GM23338 (cell line): ENCODE data around the gene CEBPE. TPM values are rescaled to one million over a fixed set of nuclear protein-coding genes. Genes with fewer than 3 reads are reported as not detected.

Experiments used
- ATAC-seq: fragments of 200-7000 bp; cut with Tn5 transposase; 3 replicates; pipeline ENCODE4 v1.9.1; 2020
- DNase-seq: peaks from one replicate; pipeline ENCODE4 v3.0.0-alpha.2; 2015; ENCODE audit warnings: low spot score
- H2AFZ ChIP-seq: fragments of 200-600 bp; sonication (generic); 2 replicates; pipeline ENCODE4 v1.8.0; 2016; ENCODE audit warnings: antibody characterized with exemption, mild to moderate bottlenecking, moderate library complexity
- H3F3A ChIP-seq: fragments of 200-600 bp; sonication (generic); replicated peaks from 2 replicates; pipeline ENCODE4 v1.8.0; 2017; ENCODE audit warnings: antibody characterized with exemption, mixed run types, low read depth
- H3K27ac ChIP-seq: fragments of 200-600 bp; sonication (generic); 2 replicates; pipeline ENCODE4 v1.6.1; 2016; ENCODE audit warnings: low read depth
- H3K27me3 ChIP-seq: fragments of 200-600 bp; sonication (generic); 2 replicates; pipeline ENCODE4 v1.8.0; 2016; ENCODE audit warnings: mild to moderate bottlenecking, mixed run types, moderate library complexity; ENCODE audit not compliant: insufficient read depth
- H3K36me3 ChIP-seq: fragments of 200-600 bp; sonication (generic); 2 replicates; pipeline ENCODE4 v1.8.0; 2016; ENCODE audit warnings: mild to moderate bottlenecking; ENCODE audit not compliant: insufficient read depth
- H3K4me1 ChIP-seq: fragments of 200-600 bp; sonication (generic); 2 replicates; pipeline ENCODE4 v1.8.0; 2016; ENCODE audit warnings: mild to moderate bottlenecking, moderate library complexity; ENCODE audit not compliant: insufficient read depth
- H3K4me2 ChIP-seq: fragments of 200-600 bp; sonication (generic); 2 replicates; pipeline ENCODE4 v1.7.1; 2017; ENCODE audit warnings: mixed run types
- H3K4me3 ChIP-seq: fragments of 200-600 bp; sonication (generic); 2 replicates; pipeline ENCODE4 v1.6.1; 2016; ENCODE audit warnings: mixed run types
- H3K79me2 ChIP-seq: fragments of 200-600 bp; sonication (generic); replicated peaks from 2 replicates; pipeline ENCODE4 v1.8.0; 2017; ENCODE audit warnings: mild to moderate bottlenecking; ENCODE audit not compliant: insufficient read depth
- H3K9me2 ChIP-seq: fragments of 200-600 bp; sonication (generic); 2 replicates; pipeline ENCODE4 v1.8.0; 2017; ENCODE audit not compliant: insufficient read depth
- H4K20me1 ChIP-seq: fragments of 200-600 bp; sonication (generic); replicated peaks from 2 replicates; pipeline ENCODE4 v1.8.0; 2017; ENCODE audit warnings: mild to moderate bottlenecking; ENCODE audit not compliant: insufficient read depth
- H3K27ac Mint-ChIP-seq: 2 replicates; pipeline ENCODE4 v1.8.0; 2020; ENCODE audit warnings: inconsistent platforms, mild to moderate bottlenecking, moderate library complexity, mixed read lengths
- H3K27me3 Mint-ChIP-seq: 3 replicates; pipeline ENCODE4 v1.8.0; 2022; ENCODE audit warnings: low read depth, mild to moderate bottlenecking, moderate library complexity, mixed read lengths, inconsistent platforms; ENCODE audit not compliant: insufficient read depth, poor library complexity
- H3K36me3 Mint-ChIP-seq: 3 replicates; pipeline ENCODE4 v1.8.0; 2021; ENCODE audit warnings: low read depth, mild to moderate bottlenecking, inconsistent platforms, moderate library complexity, mixed read lengths
- H3K4me1 Mint-ChIP-seq: 3 replicates; pipeline ENCODE4 v1.8.0; 2020; ENCODE audit warnings: mild to moderate bottlenecking, inconsistent platforms, mixed read lengths
- H3K4me3 Mint-ChIP-seq: 3 replicates; pipeline ENCODE4 v1.8.0; 2021; ENCODE audit warnings: moderate library complexity, mild to moderate bottlenecking, inconsistent platforms, mixed read lengths
- H3K9me3 Mint-ChIP-seq: 3 replicates; pipeline ENCODE4 v1.8.0; 2020; ENCODE audit warnings: moderate library complexity, mild to moderate bottlenecking, inconsistent platforms, mixed read lengths
- CREB1 ChIP-seq: fragments of 250-450 bp; sonication (Bioruptor Pico); IDR thresholded peaks from 2 replicates; pipeline ENCODE4 v1.5.0; 2020; ENCODE audit warnings: low read depth, mild to moderate bottlenecking, moderate library complexity
- CTCF ChIP-seq, 2 experiments: fragments of 200-600 bp in 1 of 2; sonication (generic) in 1 of 2; conservative IDR thresholded peaks; 2 replicates each; pipeline versions ENCODE4 v1.5.1 to v1.6.1; 2016 to 2017; ENCODE audit warnings: antibody characterized with exemption in 2 of 2, low read depth in 2 of 2, mild to moderate bottlenecking in 2 of 2, moderate library complexity in 1 of 2
- ETS1 ChIP-seq: IDR thresholded peaks from 2 replicates; pipeline ENCODE4 v1.6.1; 2016; ENCODE audit warnings: antibody characterized with exemption
- EZH2 ChIP-seq: fragments of 200-600 bp; sonication (generic); IDR thresholded peaks from one replicate; pipeline ENCODE4 v1.8.0; 2017; ENCODE audit warnings: antibody characterized with exemption, mild to moderate bottlenecking, low read depth; ENCODE audit not compliant: unreplicated experiment
- EZH2phosphoT487 ChIP-seq: fragments of 200-600 bp; sonication (generic); IDR thresholded peaks from one replicate; pipeline ENCODE4 v1.8.1; 2018; ENCODE audit warnings: antibody characterized with exemption; ENCODE audit not compliant: unreplicated experiment
- JUNB ChIP-seq: IDR thresholded peaks from one replicate; pipeline ENCODE4 v1.6.1; 2016; ENCODE audit warnings: antibody characterized with exemption; ENCODE audit not compliant: unreplicated experiment
- NANOG ChIP-seq: IDR thresholded peaks from 2 replicates; pipeline ENCODE4 v1.6.1; 2016; ENCODE audit warnings: antibody characterized with exemption, borderline replicate concordance
- POLR2AphosphoS5 ChIP-seq: IDR thresholded peaks from 2 replicates; pipeline ENCODE4 v1.6.1; 2016; ENCODE audit warnings: antibody characterized with exemption, low read depth
- REST ChIP-seq: IDR thresholded peaks from one replicate; pipeline ENCODE4 v1.6.1; 2018; ENCODE audit warnings: antibody characterized with exemption; ENCODE audit not compliant: unreplicated experiment
- STAT1 ChIP-seq: IDR thresholded peaks from one replicate; pipeline ENCODE4 v1.6.1; 2016; ENCODE audit warnings: antibody characterized with exemption; ENCODE audit not compliant: unreplicated experiment
- polyA plus RNA-seq: library from polyadenylated mRNA; unstranded; fragments of >200 nt; fragmentation: Nextera tagmentation; extraction: Ambion mirVana; gene quantifications from 2 replicates; pipeline ENCODE4 v1.2.1, GENCODE V29; 2016
- total RNA-seq: library from RNA; depleted of rRNA; stranded (reverse); fragments of >200 nt; shearing (Covaris generic); gene quantifications from 2 replicates; pipeline ENCODE4 v1.2.3, GENCODE V29; 2014

The CEBPE gene
- total and polyA plus RNA-seq, 2 experiments from 2014 or later = not detected

- Histone ChIP-seq H3K4me2 (peak overlapping the region; percentile 46; the same call in 1 of the 2 replicates), H2AFZ (no peak overlapping the region), H4K20me1 (no peaks in the 10 kb centered on the region), H3K79me2 (no peaks in the 10 kb centered on the region), H3K36me3 (peaks cover 29% of the 10 kb centered on the region), H3K4me1 (peaks cover 63% of the 10 kb centered on the region), H3F3A (peaks cover 26% of the 10 kb centered on the region), H3K27ac (peak overlapping the region; percentile 14; the same call in 1 of the 2 replicates), H3K9me2 (no peaks in the 10 kb centered on the region), H3K4me3 (no peak overlapping the region), H3K27me3 (no peaks in the 10 kb centered on the region)
- peaks cover 72% of the 10 kb centered on the region for H3K4me1 Mint-ChIP-seq
- peaks cover 10% of the 10 kb centered on the region for H3K27me3 Mint-ChIP-seq
- peaks cover 57% of the 10 kb centered on the region for H3K36me3 Mint-ChIP-seq
- no peaks in the 10 kb centered on the region for H3K9me3 Mint-ChIP-seq
- H3K4me3 Mint-ChIP-seq = peak overlapping the region; percentile 3; the same call in 1 of the 3 replicates
- H3K27ac Mint-ChIP-seq = peak overlapping the region; percentile 98; the same call in 1 of the 2 replicates
- DNase-seq = no peak
- ATAC-seq = no peak
- TF ChIP-seq EZH2phosphoT487 (no peak), POLR2AphosphoS5 (no peak), NANOG (no peak), STAT1 (no peak), REST (no peak), JUNB (no peak), CREB1 (CRISPR knock-in tag) (no peak), EZH2 (no peak), ETS1 (no peak)
These were observed 39.7 kb upstream of the CEBPE start for GRCh38 chr14:23158779-23159178.

- ATAC-seq (peak; percentile 76), DNase-seq (peak; percentile 61)
- H3K27me3 Mint-ChIP-seq = peaks cover 2% of the 10 kb centered on the region
- no peaks in the 10 kb centered on the region for H3K79me2 ChIP-seq
- no peaks in the 10 kb centered on the region for H3K9me2 ChIP-seq
- no peaks in the 10 kb centered on the region; the same call in 2 of the 3 replicates for H3K9me3 Mint-ChIP-seq
- peak overlapping the region; percentile 96 for H3K27ac Mint-ChIP-seq
- H3K27ac ChIP-seq = peak overlapping the region; percentile 42; the same call in 1 of the 2 replicates
- H3K4me1 ChIP-seq = peaks cover 32% of the 10 kb centered on the region
- peaks cover 51% of the 10 kb centered on the region for H3K36me3 Mint-ChIP-seq
- 0 out of 3 replicates have a peak overlapping the region, but pooled peaks have one; percentile 22 for H3K4me3 Mint-ChIP-seq
- peaks cover 5% of the 10 kb centered on the region for H4K20me1 ChIP-seq
- TF ChIP-seq CTCF (conservative IDR thresholded peaks at IDR 0.05; ENCODE audit: low read depth in 2 of 2) (0 out of 4 replicates have a peak, but pooled peaks of 1 of the 2 experiments have one; percentile 2), ETS1 (no peak)
- no peak overlapping the region for H2AFZ ChIP-seq
- H3F3A ChIP-seq = peaks cover 20% of the 10 kb centered on the region
- H3K27me3 ChIP-seq = no peaks in the 10 kb centered on the region
- H3K36me3 ChIP-seq = peaks cover 29% of the 10 kb centered on the region
- H3K4me1 Mint-ChIP-seq = peaks cover 51% of the 10 kb centered on the region
- no peak overlapping the region for H3K4me3 ChIP-seq
- H3K4me2 ChIP-seq = peak overlapping the region; percentile 29; the same call in 1 of the 2 replicates
These were observed 36.0 kb upstream of the CEBPE start for GRCh38 chr14:23154964-23155587.
